Trophoblast cell (in vitro differentiated cells and primary cell): ENCODE measurements around the gene TSEN2.

ENCODE experiments used
- DNase-seq, 2 donors: peaks; one replicate each; pipeline ENCODE4 v3.0.0-alpha.2; 2016
- H2AFZ ChIP-seq: 2 replicates; pipeline ENCODE4 v1.6.1; 2013; ENCODE audit warnings: low read length, moderate library complexity, mild to moderate bottlenecking; ENCODE audit not compliant: insufficient read depth, poor library complexity
- H2AK5ac ChIP-seq: 2 replicates; pipeline ENCODE4 v1.6.1; 2013; ENCODE audit warnings: mild to moderate bottlenecking, low read length
- H2BK120ac ChIP-seq: 2 replicates; pipeline ENCODE4 v1.6.1; 2013; ENCODE audit warnings: low read length, mild to moderate bottlenecking, moderate library complexity; ENCODE audit not compliant: insufficient read depth, poor library complexity
- H2BK12ac ChIP-seq: 2 replicates; pipeline ENCODE4 v1.6.1; 2013; ENCODE audit warnings: mild to moderate bottlenecking, low read length, moderate library complexity
- H2BK5ac ChIP-seq: 2 replicates; pipeline ENCODE4 v1.6.1; 2013; ENCODE audit warnings: low read length, low read depth, moderate library complexity, mild to moderate bottlenecking; ENCODE audit not compliant: poor library complexity
- H3K14ac ChIP-seq: 2 replicates; pipeline ENCODE4 v1.6.1; 2013; ENCODE audit warnings: mild to moderate bottlenecking, low read length
- H3K18ac ChIP-seq: 2 replicates; pipeline ENCODE4 v1.6.1; 2013; ENCODE audit warnings: mild to moderate bottlenecking, low read length
- H3K23ac ChIP-seq: 2 replicates; pipeline ENCODE4 v1.6.1; 2013; ENCODE audit warnings: low read length
- H3K27ac ChIP-seq: 2 replicates; pipeline ENCODE4 v1.5.1; 2013; ENCODE audit warnings: low read depth, mild to moderate bottlenecking, inconsistent platforms, low read length, moderate library complexity
- H3K27me3 ChIP-seq: 2 replicates; pipeline ENCODE4 v1.6.1; 2013; ENCODE audit warnings: inconsistent platforms, mild to moderate bottlenecking, low read length, moderate library complexity; ENCODE audit not compliant: insufficient read depth
- H3K36me3 ChIP-seq, 2 experiments: 1 replicate in 1 of 2; 2 replicates in 1 of 2; pipeline ENCODE4 v1.6.1; 2013; ENCODE audit warnings: low read length in 2 of 2, mild to moderate bottlenecking in 2 of 2, moderate library complexity in 1 of 2; ENCODE audit not compliant: insufficient read depth in 2 of 2, control insufficient read depth in 1 of 2
- H3K4ac ChIP-seq: 2 replicates; pipeline ENCODE4 v1.6.1; 2013; ENCODE audit warnings: low read depth, mild to moderate bottlenecking, low read length, moderate library complexity
- H3K4me1 ChIP-seq, 2 experiments: 1 replicate in 1 of 2; 2 replicates in 1 of 2; pipeline ENCODE4 v1.6.1; 2013; ENCODE audit warnings: low read length in 2 of 2, mild to moderate bottlenecking in 2 of 2, moderate library complexity in 1 of 2; ENCODE audit not compliant: insufficient read depth in 2 of 2, control insufficient read depth in 1 of 2
- H3K4me2 ChIP-seq: 2 replicates; pipeline ENCODE4 v1.6.1; 2013; ENCODE audit warnings: inconsistent platforms, mild to moderate bottlenecking, low read length, moderate library complexity
- H3K4me3 ChIP-seq: 2 replicates; pipeline ENCODE4 v1.5.1; 2013; ENCODE audit warnings: mild to moderate bottlenecking, low read depth, low read length, inconsistent platforms
- H3K79me1 ChIP-seq: one replicate; pipeline ENCODE4 v1.6.1; 2013; ENCODE audit warnings: low read length
- H3K79me2 ChIP-seq: 2 replicates; pipeline ENCODE4 v1.6.1; 2013; ENCODE audit warnings: low read length, mild to moderate bottlenecking; ENCODE audit not compliant: control insufficient read depth, insufficient read depth, poor library complexity
- H3K9ac ChIP-seq: 2 replicates; pipeline ENCODE4 v1.6.1; 2013; ENCODE audit warnings: mild to moderate bottlenecking, low read length
- H3K9me3 ChIP-seq: 2 replicates; pipeline ENCODE4 v1.6.1; 2013; ENCODE audit warnings: low read depth, mild to moderate bottlenecking, control low read depth, inconsistent platforms, low read length; ENCODE audit not compliant: insufficient read depth
- H4K12ac ChIP-seq: 2 replicates; pipeline ENCODE4 v1.6.1; 2013; ENCODE audit warnings: low read depth, mild to moderate bottlenecking, low read length, moderate library complexity
- H4K8ac ChIP-seq: 2 replicates; pipeline ENCODE4 v1.6.1; 2013; ENCODE audit warnings: low read depth, mild to moderate bottlenecking, low read length, moderate library complexity
- H4K91ac ChIP-seq: one replicate; pipeline ENCODE4 v1.6.1; 2013; ENCODE audit warnings: low read depth, mild to moderate bottlenecking, low read length, moderate library complexity
- WGBS: extraction: QIAGEN DNeasy Blood & Tissue Kit; methylation state at CpG from one replicate; pipeline ENCODE4 v1.1.7; 2013; ENCODE audit warnings: missing lambda C conversion rate; ENCODE audit not compliant: insufficient read length, insufficient coverage; ENCODE audit errors: extremely low coverage; 5-methylcytosine and 5-hydroxymethylcytosine counted together

TSEN2 gene

GRCh38 chr3:12464181-12464580 is 20.1 kb upstream of the TSEN2 start:
- Histone ChIP-seq H4K8ac (no peak overlapping the region), H3K23ac (no peak overlapping the region), H2BK12ac (peak overlapping the region; percentile 14), H2BK120ac (peak overlapping the region; percentile 49), H2BK5ac (no peak overlapping the region), H3K79me2 (no peaks in the 10 kb centered on the region), H3K27ac (no peak overlapping the region), H4K91ac (peak overlapping the region; percentile 16), H3K4me2 (no peak overlapping the region), H3K4me1 (peaks cover 0 to 11% of the 10 kb centered on the region in 2 experiments), H3K4me3 (no peak overlapping the region), H3K79me1 (peaks cover 8% of the 10 kb centered on the region), H4K12ac (no peak overlapping the region), H3K18ac (no peak overlapping the region), H3K9ac (no peak overlapping the region), H3K9me3 (no peaks in the 10 kb centered on the region), H3K27me3 (no peaks in the 10 kb centered on the region), H3K14ac (no peak overlapping the region), H3K4ac (no peak overlapping the region), H3K36me3 (no peaks in the 10 kb centered on the region), H2AK5ac (no peak overlapping the region), H2AFZ (no peak overlapping the region)
- DNase-seq, result no peak

GRCh38 chr3:12465151-12465835 is 19.0 kb upstream of the TSEN2 start:
- no peak overlapping the region for H2BK120ac ChIP-seq
- no peaks in the 10 kb centered on the region for H3K36me3 ChIP-seq
- H3K9me3 ChIP-seq, result no peaks in the 10 kb centered on the region
- no peak overlapping the region for H4K8ac ChIP-seq
- H3K4me1 ChIP-seq, result peaks cover 0 to 11% of the 10 kb centered on the region in 2 experiments
- H3K27me3 ChIP-seq, result no peaks in the 10 kb centered on the region
- no peak overlapping the region for H3K4me3 ChIP-seq
- no peak overlapping the region for H2AFZ ChIP-seq
- no peak overlapping the region for H3K4me2 ChIP-seq
- H3K27ac ChIP-seq, result no peak overlapping the region
- H4K91ac ChIP-seq, result peak overlapping the region; percentile 69
- no peak overlapping the region for H3K4ac ChIP-seq
- no peak overlapping the region for H4K12ac ChIP-seq
- WGBS, result no CpG with 5 or more reads among the region's 18 CpGs
- no peak overlapping the region for H3K23ac ChIP-seq
- DNase-seq, result peak; percentile 97 to 100
- H3K9ac ChIP-seq, result no peak overlapping the region
- H2BK12ac ChIP-seq, result peak overlapping the region; percentile 68
- no peak overlapping the region for H3K18ac ChIP-seq
- no peaks in the 10 kb centered on the region for H3K79me2 ChIP-seq
- peaks cover 8% of the 10 kb centered on the region for H3K79me1 ChIP-seq
- H3K14ac ChIP-seq, result no peak overlapping the region
- H2BK5ac ChIP-seq, result no peak overlapping the region
- no peak overlapping the region for H2AK5ac ChIP-seq

DNA sequence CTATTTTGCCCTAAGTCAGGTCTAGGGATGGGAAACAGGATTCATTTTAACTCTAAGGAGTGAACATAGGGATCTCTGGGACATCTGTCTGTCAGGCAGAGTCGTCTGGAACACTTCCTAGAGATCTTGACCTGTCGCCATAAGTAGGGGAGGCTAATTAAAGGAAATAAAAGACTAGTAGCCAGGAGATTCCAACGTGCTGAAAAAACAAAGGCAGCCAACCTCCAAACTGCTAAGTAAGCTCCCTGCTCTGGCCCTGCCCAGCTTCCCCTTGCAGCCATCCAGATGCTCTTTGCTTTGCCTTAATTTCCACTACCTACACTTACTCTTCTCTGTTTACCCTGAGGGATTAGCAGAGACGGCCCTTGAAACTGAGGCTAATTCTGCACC is 18.4 kb upstream of the TSEN2 start:
- no peak overlapping the region for H3K9ac ChIP-seq
- H3K23ac ChIP-seq, result no peak overlapping the region
- WGBS, result no CpG with 5 or more reads among the region's 4 CpGs
- H3K18ac ChIP-seq, result no peak overlapping the region
- H3K27ac ChIP-seq, result peak overlapping the region; percentile 31
- no peak overlapping the region for H2AFZ ChIP-seq
- no peak overlapping the region for H2BK5ac ChIP-seq
- H3K9me3 ChIP-seq, result no peaks in the 10 kb centered on the region
- H3K4ac ChIP-seq, result no peak overlapping the region
- no peak overlapping the region for H3K4me2 ChIP-seq
- H3K36me3 ChIP-seq, result no peaks in the 10 kb centered on the region
- peak overlapping the region; percentile 67 for H2BK12ac ChIP-seq
- H3K79me1 ChIP-seq, result peaks cover 8% of the 10 kb centered on the region
- H3K27me3 ChIP-seq, result no peaks in the 10 kb centered on the region
- DNase-seq, result no peak
- H4K12ac ChIP-seq, result no peak overlapping the region
- H3K14ac ChIP-seq, result no peak overlapping the region
- peaks cover 0 to 11% of the 10 kb centered on the region in 2 experiments for H3K4me1 ChIP-seq
- H2BK120ac ChIP-seq, result no peak overlapping the region
- H4K8ac ChIP-seq, result no peak overlapping the region
- H3K79me2 ChIP-seq, result no peaks in the 10 kb centered on the region
- H2AK5ac ChIP-seq, result no peak overlapping the region
- H3K4me3 ChIP-seq, result no peak overlapping the region
- peak overlapping the region; percentile 61 for H4K91ac ChIP-seq

DNA sequence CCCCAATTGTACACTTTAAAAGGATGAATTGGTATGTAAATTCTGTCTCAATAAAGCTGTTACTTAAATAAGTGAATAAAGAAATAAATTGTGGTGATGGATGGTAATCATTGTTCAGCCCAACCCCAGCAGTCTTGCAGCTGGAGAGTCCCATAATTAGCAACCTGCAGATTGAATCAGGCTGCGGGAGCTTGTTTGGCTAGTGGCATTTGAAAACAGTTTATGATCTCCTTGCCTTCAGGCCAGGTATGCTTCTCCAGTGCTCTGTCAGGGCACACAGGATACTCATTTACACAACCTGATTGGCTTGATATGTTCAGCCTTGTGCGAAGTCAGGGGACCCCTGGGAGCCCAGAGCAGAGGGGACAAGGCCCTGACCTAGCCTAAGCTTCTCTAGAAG is 16.5 kb upstream of the TSEN2 start:
- WGBS, result no CpG with 5 or more reads among the region's 2 CpGs
- Histone ChIP-seq H3K4me1 (peaks cover 5 to 23% of the 10 kb centered on the region in 2 experiments), H3K4me2 (no peak overlapping the region), H4K8ac (no peak overlapping the region), H2BK120ac (no peak overlapping the region), H3K23ac (no peak overlapping the region), H3K9me3 (no peaks in the 10 kb centered on the region), H3K4me3 (no peak overlapping the region), H3K27me3 (no peaks in the 10 kb centered on the region), H3K79me1 (peaks cover 8% of the 10 kb centered on the region), H2BK5ac (no peak overlapping the region), H3K18ac (no peak overlapping the region), H3K79me2 (no peaks in the 10 kb centered on the region), H2AK5ac (no peak overlapping the region), H2AFZ (no peak overlapping the region), H2BK12ac (no peak overlapping the region), H4K12ac (no peak overlapping the region), H3K27ac (no peak overlapping the region), H3K4ac (no peak overlapping the region), H3K9ac (no peak overlapping the region), H3K14ac (no peak overlapping the region), H4K91ac (no peak overlapping the region), H3K36me3 (no peaks in the 10 kb centered on the region)
- DNase-seq, result peak; percentile 89 to 91
